HG03575 (cell line): ENCODE measurements around the gene LRP1B.

Source experiments
- ATAC-seq: cut with Tn5 transposase; IDR thresholded peaks from one replicate; pipeline ENCODE4 v1.9.1; 2021; ENCODE audit not compliant: unreplicated experiment, insufficient number of reproducible peaks, low FRiP score; ENCODE audit errors: extremely low read depth

Gene LRP1B

DNA sequence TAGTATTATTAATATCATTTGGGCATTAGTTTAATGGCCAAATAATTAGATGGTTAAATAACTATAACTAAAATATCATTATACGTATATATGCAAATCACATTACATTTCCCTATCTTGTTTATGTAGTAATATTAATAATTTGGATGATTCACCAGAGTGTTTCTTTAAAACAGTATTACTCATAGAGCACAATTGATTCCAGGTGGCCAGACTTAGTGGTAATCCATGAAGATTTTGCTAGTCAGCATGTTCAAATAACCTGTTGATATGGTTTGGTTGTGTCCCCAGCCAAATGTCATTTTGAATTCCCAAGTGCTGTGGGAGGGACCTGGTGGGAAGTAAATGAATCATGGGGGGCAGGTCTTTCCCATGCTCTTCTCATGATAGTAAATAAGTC, 782.3 kb downstream of the LRP1B start:
- no peak for ATAC-seq

DNA sequence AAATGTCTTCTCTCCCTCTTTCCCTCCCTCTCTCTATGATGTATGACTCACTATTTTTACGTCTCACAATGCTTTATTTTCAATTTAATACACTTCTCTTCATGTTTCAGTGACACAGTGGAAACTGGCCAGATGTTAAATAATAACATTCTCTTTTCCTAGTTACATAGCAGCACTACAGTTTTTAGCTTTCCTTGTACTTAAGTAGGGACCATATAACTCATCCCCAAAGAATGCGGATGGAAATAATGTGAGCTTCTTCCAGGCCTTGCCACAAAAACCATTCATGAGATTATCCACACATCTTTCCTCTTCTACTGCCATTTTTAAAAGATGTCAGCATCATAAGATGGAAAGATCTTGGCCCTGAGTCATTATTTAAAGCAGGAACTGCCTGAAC, 789.4 kb downstream of the LRP1B start:
- no peak for ATAC-seq

DNA sequence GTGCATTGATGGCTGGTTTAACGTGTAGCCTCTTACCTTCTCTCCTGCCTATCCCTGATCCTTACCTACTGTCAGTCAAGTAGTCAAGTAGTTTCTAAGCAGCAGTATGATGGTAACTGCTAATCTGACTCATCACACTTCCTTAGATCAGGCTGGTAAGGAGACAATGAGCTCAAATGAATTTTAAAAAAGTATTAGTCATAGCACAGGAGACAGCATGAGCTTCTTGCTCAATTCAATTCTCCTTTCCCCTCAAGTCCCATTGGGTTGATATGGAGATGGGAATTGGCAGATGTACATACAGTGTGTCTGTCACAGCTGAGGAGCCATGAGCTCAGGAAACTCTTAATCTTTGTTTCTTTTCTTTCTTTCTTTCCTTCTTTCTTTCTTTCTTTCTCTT, 799.7 kb downstream of the LRP1B start:
- ATAC-seq, result no peak

DNA sequence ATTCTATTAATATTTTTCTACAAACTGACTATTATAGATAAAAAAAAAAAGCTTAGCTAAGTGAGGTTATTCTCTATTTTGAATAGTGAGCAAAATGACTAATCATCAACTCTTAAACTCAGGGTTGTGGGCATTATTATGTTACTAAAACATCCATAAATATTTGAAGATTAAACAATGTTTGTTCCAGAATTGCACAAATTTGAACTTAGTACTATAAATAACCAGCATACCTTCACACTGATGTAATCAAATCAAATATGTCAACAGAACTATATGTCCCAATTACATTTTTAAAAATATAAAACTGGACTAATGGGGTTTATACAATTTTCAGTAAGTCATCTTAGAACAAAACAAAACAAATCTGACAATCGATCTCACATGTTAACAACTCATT, 800.9 kb downstream of the LRP1B start:
- no peak for ATAC-seq

DNA sequence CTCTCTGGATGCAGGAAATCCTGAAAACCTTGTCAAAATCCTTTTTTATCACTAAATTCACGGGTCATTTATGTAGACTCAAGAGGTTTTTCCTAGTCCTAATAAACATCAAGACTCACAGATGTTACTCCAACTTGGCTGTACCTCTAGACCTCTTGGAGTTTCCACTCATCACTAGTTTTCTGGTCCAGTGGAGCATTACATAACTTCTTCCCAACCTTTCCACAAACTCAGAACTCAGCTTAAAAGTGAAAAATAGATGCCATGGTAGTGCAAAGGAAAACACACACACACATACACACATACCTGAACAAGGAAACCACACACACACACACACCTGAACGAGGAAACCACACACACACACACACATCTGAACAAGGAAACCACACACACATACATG, 807.2 kb downstream of the LRP1B start:
- ATAC-seq, result no peak

- ATAC-seq, result no peak
These were observed 812.8 kb downstream of the LRP1B start for GRCh38 chr2:141317986-141318385.

DNA sequence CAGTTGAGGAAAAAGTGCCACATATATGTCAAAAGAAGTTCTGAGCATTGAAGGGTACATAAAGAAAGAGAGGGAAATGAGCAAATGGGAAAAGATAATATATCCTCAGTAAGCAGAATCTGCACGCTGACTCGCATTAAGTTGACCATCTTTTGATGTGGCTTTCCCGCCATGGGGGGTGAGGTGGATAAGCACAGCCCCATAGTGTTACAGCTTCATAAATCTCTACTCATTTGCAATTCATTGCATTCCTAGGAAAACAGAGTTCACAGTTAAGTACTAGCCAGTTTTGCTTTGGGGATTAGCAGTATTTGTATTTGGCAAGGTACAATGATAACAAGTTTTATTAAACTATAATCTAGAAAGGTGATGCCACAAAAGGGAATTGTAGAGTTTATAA, 814.2 kb downstream of the LRP1B start:
- ATAC-seq, result no peak

- ATAC-seq, result no peak
These were observed 814.7 kb downstream of the LRP1B start for GRCh38 chr2:141316103-141316502.

GRCh38 chr2:141313972-141314371, 816.8 kb downstream of the LRP1B start:
- ATAC-seq, result no peak

DNA sequence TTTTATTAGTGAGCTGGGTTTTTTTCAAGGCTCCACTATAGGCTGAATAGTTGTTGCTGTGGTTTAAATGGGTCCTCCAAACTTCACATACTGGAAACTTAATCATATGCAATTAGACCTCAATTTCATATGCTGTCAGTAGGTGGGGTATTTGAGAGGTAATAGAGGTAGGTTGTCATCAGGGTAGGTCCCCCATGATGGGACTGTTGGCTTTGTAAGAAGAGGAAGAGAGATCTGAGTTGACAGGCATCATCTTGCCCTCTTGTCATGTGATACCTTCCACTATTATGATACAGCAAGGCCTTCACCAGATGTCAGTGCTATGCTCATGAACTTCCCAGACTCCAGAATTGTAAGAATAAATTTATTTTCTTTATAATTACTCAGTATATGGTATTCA, 819.4 kb downstream of the LRP1B start:
- ATAC-seq, result no peak

GRCh38 chr2:141306368-141306767, 824.4 kb downstream of the LRP1B start:
- ATAC-seq, result no peak

DNA sequence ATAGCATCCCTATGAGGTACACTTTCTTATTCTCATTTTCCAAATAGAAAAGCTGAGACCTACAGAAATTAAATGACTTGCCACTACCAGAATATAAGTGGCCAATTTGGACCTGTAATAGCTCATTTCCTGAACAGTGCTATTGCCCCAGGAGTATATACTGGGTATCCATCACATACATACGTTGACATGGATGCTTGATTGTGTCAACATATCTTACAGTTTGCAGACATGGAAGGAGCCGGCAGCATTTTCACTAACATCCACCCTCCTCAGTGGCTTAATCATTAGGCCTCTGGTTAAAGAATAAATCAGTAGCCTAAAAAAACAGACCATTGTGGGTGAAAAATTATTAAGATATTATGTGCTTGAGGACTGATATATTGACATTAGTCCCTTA, 829.3 kb downstream of the LRP1B start:
- ATAC-seq, result no peak

- ATAC-seq, result no peak
These were observed 850.8 kb downstream of the LRP1B start for GRCh38 chr2:141280037-141280436.

GRCh38 chr2:141271346-141271745, 859.5 kb downstream of the LRP1B start:
- no peak for ATAC-seq

DNA sequence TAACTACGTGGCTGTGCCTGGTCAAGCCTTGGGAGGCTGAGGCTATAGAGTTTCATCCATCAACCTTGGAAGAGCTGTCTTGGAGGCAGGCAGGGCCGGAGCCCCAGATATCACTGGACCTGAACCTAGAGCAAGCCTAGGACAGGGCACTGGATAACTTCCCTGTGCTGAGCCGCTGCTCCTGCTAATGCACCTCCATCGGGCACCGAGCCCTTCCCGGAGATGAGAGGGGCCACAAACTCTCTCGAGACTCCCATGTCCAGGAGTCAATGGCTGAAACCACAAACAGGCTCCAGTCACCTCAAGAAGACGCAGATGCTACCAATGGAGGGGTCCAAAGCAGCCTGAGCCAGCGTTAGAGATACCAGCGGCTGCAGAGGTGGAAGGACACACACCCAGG, 866.0 kb downstream of the LRP1B start:
- no peak for ATAC-seq

GRCh38 chr2:141260911-141261310, 869.9 kb downstream of the LRP1B start:
- ATAC-seq, result no peak

GRCh38 chr2:141259683-141260082, 871.1 kb downstream of the LRP1B start:
- ATAC-seq, result no peak

DNA sequence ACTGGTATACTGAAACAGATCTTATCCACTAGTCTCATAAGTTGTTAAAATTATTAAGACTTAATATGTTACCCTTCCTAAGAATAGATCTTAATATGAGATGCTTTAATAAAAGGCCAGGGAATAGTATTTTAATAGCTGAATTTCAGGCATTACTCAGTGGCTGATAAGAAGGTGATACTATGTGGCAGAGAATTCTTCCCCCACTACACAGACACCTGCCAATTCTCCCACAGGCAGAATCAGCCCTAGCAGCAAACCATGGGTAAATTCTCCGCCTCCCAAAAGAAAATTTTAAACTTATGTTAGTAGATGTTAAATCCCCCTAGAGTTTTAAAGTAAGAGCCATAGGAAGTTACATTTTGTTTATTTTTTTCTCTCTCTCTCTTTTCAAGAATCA, 888.8 kb downstream of the LRP1B start:
- ATAC-seq, result no peak

- no peak for ATAC-seq
These were observed 904.3 kb downstream of the LRP1B start for GRCh38 chr2:141226560-141226959.

DNA sequence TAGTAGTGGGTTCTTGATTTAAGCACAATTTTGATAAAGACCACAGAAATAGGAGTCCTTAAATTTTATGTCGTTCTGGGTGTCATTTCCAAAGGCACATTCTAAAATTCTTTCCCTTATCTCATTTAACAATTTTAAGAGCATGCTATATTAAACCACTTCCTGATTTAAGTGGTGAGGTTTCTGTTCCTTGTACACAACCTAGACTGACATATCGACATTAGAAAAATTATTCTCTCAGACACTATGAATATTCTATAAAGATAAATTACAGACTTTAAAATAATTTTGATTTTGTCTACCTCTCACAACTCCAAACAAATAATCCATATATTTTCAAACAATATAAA, 923.8 kb downstream of the LRP1B start:
- no peak for ATAC-seq

DNA sequence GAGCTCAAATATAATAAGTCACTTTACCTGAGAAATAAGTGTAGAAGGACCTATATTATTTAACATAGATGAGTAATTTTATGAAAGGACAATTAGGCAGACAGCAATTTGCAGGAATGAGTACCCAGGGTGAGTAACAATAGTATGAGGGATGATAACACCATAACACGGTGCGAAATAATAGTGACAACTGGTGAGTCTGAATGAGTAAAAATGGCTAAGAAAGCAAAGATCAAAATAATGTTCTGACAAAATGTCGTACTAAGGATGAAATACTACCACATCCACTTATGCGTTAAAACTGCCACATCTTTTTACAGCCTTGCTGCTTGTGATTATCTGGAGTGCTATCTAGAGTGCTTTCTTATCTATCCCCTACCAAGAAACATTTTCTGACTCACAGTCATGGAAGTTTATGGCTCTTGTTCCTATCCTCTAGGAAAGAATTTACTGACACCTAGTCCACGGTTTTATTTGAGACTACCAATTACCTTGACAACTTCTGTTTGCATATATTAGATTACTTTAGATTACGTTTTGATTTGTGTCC, 929.7 kb downstream of the LRP1B start:
- no peak for ATAC-seq

- no peak for ATAC-seq
These were observed 930.6 kb downstream of the LRP1B start for GRCh38 chr2:141200191-141200590.
